HUDEP-2 (cell line): Measurements from ENCODE around the gene EPHX1.

Source experiments
- DNase-seq, 76 experiments: peaks; one replicate each; lab custom pipeline; 2025; ENCODE audit not compliant: unreplicated experiment in 76 of 76; lab: John Stamatoyannopoulos, UW

EPHX1 gene

DNA sequence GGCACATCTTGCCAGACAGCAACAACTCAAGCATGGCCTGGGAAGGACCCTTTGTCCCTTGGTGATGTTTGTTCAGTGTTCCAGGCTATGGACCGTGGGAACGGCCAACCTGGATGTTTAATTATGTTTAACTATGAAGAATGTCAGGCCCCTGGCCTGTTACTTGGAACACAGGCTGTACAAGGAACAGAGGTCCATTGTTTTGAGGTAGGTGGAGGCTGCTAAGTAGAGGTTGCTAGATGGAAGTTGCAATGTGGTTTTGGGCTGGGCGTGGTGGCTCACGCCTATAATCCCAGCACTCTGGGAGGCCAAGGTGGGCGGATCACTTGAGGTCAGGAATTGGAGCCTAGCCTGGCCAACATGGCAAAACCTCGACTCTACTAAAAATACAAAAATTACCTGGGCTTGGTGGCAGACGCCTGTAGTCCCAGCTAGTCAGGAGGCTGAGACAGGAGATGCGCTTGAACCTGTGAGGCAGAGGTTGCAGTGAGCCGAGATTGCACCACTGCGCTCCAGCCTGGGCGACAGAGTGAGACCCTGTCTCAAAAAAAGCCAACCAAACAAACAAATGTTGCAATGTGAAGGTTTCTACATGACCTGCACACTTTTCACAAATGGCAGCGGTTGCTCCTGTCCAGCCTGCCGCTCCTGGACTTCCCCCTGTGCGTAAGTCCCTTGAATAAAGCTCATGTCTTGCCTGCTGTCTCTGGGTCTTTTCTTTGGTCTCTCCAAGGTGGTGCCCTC is 81.5 kb downstream of the EPHX1 start:
- DNase-seq: peak in 2 of 76 experiments; percentile 15 to 23

GRCh38 chr1:225892307-225892706 is 82.4 kb downstream of the EPHX1 start:
- DNase-seq: no peak
